Endothelial cell of umbilical vein (primary cell): Measurements from ENCODE around the gene WNT11. TPM values are rescaled to one million over a fixed set of nuclear protein-coding genes. Genes with fewer than 3 reads are reported as not detected.

ENCODE experiments used
- BruUV-seq: library from RNA; stranded (reverse); fragments of 400-500 nt; replicated peaks from 2 replicates; lab custom pipeline; 2021; lab: Mats Ljungman, UMichigan
- CTCF ChIA-PET: fragments of 300-600, 350-600 bp; sonication (Branson Sonifier 250); formaldehyde crosslinking; loops from one replicate; lab custom pipeline; 2021; ENCODE audit warnings: antibody characterized with exemption, inconsistent platforms; lab: Charles Lee
- POLR2A ChIA-PET: fragments of 300-600, 350-600 bp; sonication (Branson Sonifier 250); formaldehyde crosslinking; loops from one replicate; lab custom pipeline; 2021; ENCODE audit warnings: antibody characterized with exemption, inconsistent platforms; lab: Charles Lee
- DNase-seq: peaks from one replicate; pipeline ENCODE4 v3.0.0-alpha.2; 2011; ENCODE audit warnings: low read depth, low spot score
- FAIRE-seq: peaks from 2 replicates; lab custom pipeline; 2011; peaks lifted over from hg19 to GRCh38; lab: Jason Lieb, UNC
- H2AFZ ChIP-seq: 2 replicates; pipeline ENCODE4 v1.6.0; 2012; ENCODE audit warnings: low read depth, low read length, control low read depth, inconsistent platforms
- H3K27ac ChIP-seq: 2 replicates; pipeline ENCODE4 v1.5.1; 2011; ENCODE audit warnings: low read depth, mild to moderate bottlenecking, control low read depth, low read length, moderate library complexity; ENCODE audit not compliant: insufficient read depth
- H3K27me3 ChIP-seq, 2 experiments: 2 replicates each; pipeline versions ENCODE4 v1.6.0 to v1.6.1; 2011; ENCODE audit warnings: low read length in 2 of 2, mixed read lengths in 1 of 2; ENCODE audit not compliant: control insufficient read depth in 2 of 2, insufficient read depth in 2 of 2
- H3K36me3 ChIP-seq, 2 experiments: 2 replicates in 1 of 2; 3 replicates in 1 of 2; pipeline ENCODE4 v1.5.1; 2011; ENCODE audit warnings: low read length in 2 of 2, mild to moderate bottlenecking in 1 of 2, moderate library complexity in 1 of 2; ENCODE audit not compliant: control insufficient read depth in 2 of 2, insufficient read depth in 2 of 2; ENCODE audit errors: extremely low read depth in 1 of 2
- H3K4me1 ChIP-seq: 3 replicates; pipeline ENCODE4 v1.5.1; 2011; ENCODE audit warnings: mild to moderate bottlenecking, low read length; ENCODE audit not compliant: control insufficient read depth, insufficient read depth; ENCODE audit errors: extremely low read depth
- H3K4me2 ChIP-seq: 2 replicates; pipeline ENCODE4 v1.6.1; 2011; ENCODE audit warnings: low read length, control low read depth, mixed read lengths; ENCODE audit not compliant: insufficient read depth
- H3K4me3 ChIP-seq, 3 experiments: fragments of 200-600 bp in 1 of 3; sonication (generic), shearing (Covaris generic) in 1 of 3; replicated peaks in 1 of 3; 2 replicates each; pipeline ENCODE4 v1.5.1; 2011 to 2016; ENCODE audit warnings: control low read depth in 3 of 3, low read length in 3 of 3, mild to moderate bottlenecking in 2 of 3, inconsistent platforms in 1 of 3, low read depth in 1 of 3, moderate library complexity in 1 of 3; ENCODE audit not compliant: insufficient read depth in 1 of 3
- H3K79me2 ChIP-seq: 2 replicates; pipeline ENCODE4 v1.6.0; 2012; ENCODE audit warnings: low read length, inconsistent platforms; ENCODE audit not compliant: control insufficient read depth, insufficient read depth
- H3K9ac ChIP-seq: replicated peaks from 2 replicates; pipeline ENCODE3; 2011; ENCODE audit warnings: low read length, control low read depth; ENCODE audit not compliant: insufficient read depth; ENCODE audit errors: extremely low read depth
- H3K9me1 ChIP-seq: replicated peaks from 3 replicates; pipeline ENCODE4 v1.6.0; 2011; ENCODE audit warnings: mild to moderate bottlenecking, low read length; ENCODE audit not compliant: control insufficient read depth, insufficient read depth; ENCODE audit errors: extremely low read depth
- H3K9me3 ChIP-seq: replicated peaks from 2 replicates; pipeline ENCODE4 v1.5.1; 2012; ENCODE audit warnings: low read length, inconsistent platforms; ENCODE audit not compliant: control insufficient read depth, insufficient read depth
- H4K20me1 ChIP-seq: replicated peaks from 2 replicates; pipeline ENCODE3; 2011; ENCODE audit warnings: mild to moderate bottlenecking, low read length; ENCODE audit not compliant: control insufficient read depth, insufficient read depth; ENCODE audit errors: extremely low read depth
- EZH2 ChIP-seq: IDR thresholded peaks from 2 replicates; pipeline ENCODE4 v1.6.1; 2012; ENCODE audit warnings: borderline replicate concordance, low read depth, mild to moderate bottlenecking, moderate library complexity, low read length, inconsistent platforms; ENCODE audit not compliant: severe bottlenecking
- FOS ChIP-seq: IDR thresholded peaks from 2 replicates; pipeline ENCODE4 v1.6.1; 2011; ENCODE audit warnings: mild to moderate bottlenecking, low read length, moderate library complexity, borderline replicate concordance; ENCODE audit not compliant: insufficient read depth
- GATA2 ChIP-seq: IDR thresholded peaks from 2 replicates; pipeline ENCODE4 v1.7.0; 2011; ENCODE audit warnings: low read depth, mild to moderate bottlenecking, moderate library complexity, mixed read lengths, low read length; ENCODE audit not compliant: insufficient read length, insufficient read depth
- JUN ChIP-seq: IDR thresholded peaks from 2 replicates; pipeline ENCODE4 v1.6.1; 2011; ENCODE audit warnings: borderline replicate concordance, low read depth; ENCODE audit not compliant: insufficient read length, insufficient read depth
- MYC ChIP-seq: IDR thresholded peaks from one replicate; pipeline ENCODE4 v1.6.1; 2011; ENCODE audit warnings: mild to moderate bottlenecking, low read depth, low read length
- POLR2A ChIP-seq: IDR thresholded peaks from 2 replicates; pipeline ENCODE4 v1.6.1; 2012; ENCODE audit warnings: low read depth, mild to moderate bottlenecking, control low read depth, low read length
- POLR2AphosphoS5 ChIP-seq: IDR thresholded peaks from 2 replicates; pipeline ENCODE4 v1.6.1; 2012; ENCODE audit warnings: low read depth, mild to moderate bottlenecking, control low read depth, low read length, moderate library complexity; ENCODE audit not compliant: insufficient read depth
- dilution Hi-C: fragments of 300-500 bp; cut with MboI; formaldehyde crosslinking; loops from one replicate; pipeline ENCODE4 v1.15.0; 2019; ENCODE audit warnings: low sequenced_read_pairs; ENCODE audit not compliant: extremely low pct_ligation_motif_present
- intact Hi-C: fragments of 100-400 bp; cut with micrococcal nuclease; formaldehyde crosslinking; loops from one replicate; pipeline ENCODE4 v1.10.0; 2022
- polyA plus RNA-seq, 4 experiments: library from polyadenylated mRNA; depleted of rRNA in 3 of 4; stranded (reverse) in 3 of 4; unstranded in 1 of 4; fragments of >200 nt; gene quantifications; 2 replicates each; pipeline versions ENCODE4 v1.2.1 to v1.2.3, GENCODE V29; 2011 to 2012; ENCODE audit warnings: missing spikeins in 1 of 4
- total RNA-seq: library from RNA; stranded (reverse); gene quantifications from 2 replicates; pipeline ENCODE4 v1.2.3, GENCODE V29; 2021
- TF ChIP-seq, protein P1 (sequence below), 2 donors: IDR thresholded peaks; 1 replicate in 1 of 2; 2 replicates in 1 of 2; pipeline ENCODE4 v1.5.1; 2011; ENCODE audit warnings: low read length in 2 of 2, mild to moderate bottlenecking in 2 of 2, moderate library complexity in 2 of 2, control low read depth in 1 of 2, inconsistent platforms in 1 of 2, low read depth in 1 of 2; ENCODE audit not compliant: insufficient read depth in 1 of 2; ENCODE audit errors: extremely low read depth in 1 of 2
- TF ChIP-seq, protein P2 (sequence below): IDR thresholded peaks from 2 replicates; pipeline ENCODE4 v1.6.1; 2011; ENCODE audit not compliant: insufficient read depth, insufficient read length

The WNT11 gene
- total and polyA plus RNA-seq, 2 donors (not counting 3 experiments of a cell fraction or from before 2014, with no cell fraction given): not detected

GRCh38 chr11:76234416-76235232, 28.3 kb upstream of the WNT11 start:
- no peaks in the 10 kb centered on the region for H3K79me2 ChIP-seq
- TSS peak; percentile 85 for BruUV-seq
- peaks cover 8% of the 10 kb centered on the region for H3K4me1 ChIP-seq
- FAIRE-seq: no peak
- dilution Hi-C loops: no loop called here
- H3K9me1 ChIP-seq: no peaks in the 10 kb centered on the region
- H3K27me3 ChIP-seq: no peaks in the 10 kb centered on the region
- no peaks in the 10 kb centered on the region for H3K36me3 ChIP-seq
- H3K9me3 ChIP-seq: no peaks in the 10 kb centered on the region
- H3K27ac ChIP-seq: peak overlapping the region; percentile 63
- H3K4me3 ChIP-seq: peak overlapping the region; percentile 11 to 84 (median 76)
- H3K9ac ChIP-seq: peak overlapping the region; percentile 65
- peak; percentile 9 for DNase-seq
- intact Hi-C loops: loop anchor here (1.0 to 5.0 kb wide), 4 partner anchors 24 to 448 kb away; partner anchors contain the start of genes GVQW3 and THAP12
- POLR2A ChIA-PET: interaction anchor here (0.6 kb wide), 1 partner anchor 32 kb away, joined by 3 read pairs; no protein-coding TSS in a partner anchor
- H4K20me1 ChIP-seq: no peaks in the 10 kb centered on the region
- H2AFZ ChIP-seq: peak overlapping the region; percentile 78
- CTCF ChIA-PET: interaction anchor here (1.1 to 6.5 kb wide), 5 partner anchors 9 to 84 kb away, joined by 3 to 61 read pairs (median 5); no protein-coding TSS in a partner anchor
- TF ChIP-seq, protein P1, sequence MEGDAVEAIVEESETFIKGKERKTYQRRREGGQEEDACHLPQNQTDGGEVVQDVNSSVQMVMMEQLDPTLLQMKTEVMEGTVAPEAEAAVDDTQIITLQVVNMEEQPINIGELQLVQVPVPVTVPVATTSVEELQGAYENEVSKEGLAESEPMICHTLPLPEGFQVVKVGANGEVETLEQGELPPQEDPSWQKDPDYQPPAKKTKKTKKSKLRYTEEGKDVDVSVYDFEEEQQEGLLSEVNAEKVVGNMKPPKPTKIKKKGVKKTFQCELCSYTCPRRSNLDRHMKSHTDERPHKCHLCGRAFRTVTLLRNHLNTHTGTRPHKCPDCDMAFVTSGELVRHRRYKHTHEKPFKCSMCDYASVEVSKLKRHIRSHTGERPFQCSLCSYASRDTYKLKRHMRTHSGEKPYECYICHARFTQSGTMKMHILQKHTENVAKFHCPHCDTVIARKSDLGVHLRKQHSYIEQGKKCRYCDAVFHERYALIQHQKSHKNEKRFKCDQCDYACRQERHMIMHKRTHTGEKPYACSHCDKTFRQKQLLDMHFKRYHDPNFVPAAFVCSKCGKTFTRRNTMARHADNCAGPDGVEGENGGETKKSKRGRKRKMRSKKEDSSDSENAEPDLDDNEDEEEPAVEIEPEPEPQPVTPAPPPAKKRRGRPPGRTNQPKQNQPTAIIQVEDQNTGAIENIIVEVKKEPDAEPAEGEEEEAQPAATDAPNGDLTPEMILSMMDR (IDR thresholded peaks at IDR 0.05; ENCODE audit: extremely low read depth in 1 of 2, insufficient read depth in 1 of 2, low read depth in 1 of 2, low read length in 2 of 2): no peak
- TF ChIP-seq POLR2A: peak; percentile 26
- peak overlapping the region; percentile 59 for H3K4me2 ChIP-seq

- FAIRE-seq (no peak), DNase-seq (no peak)
- TF ChIP-seq EZH2 (no peak), JUN (no peak), POLR2A (no peak), MYC (no peak), FOS (no peak), POLR2AphosphoS5 (no peak), GATA2 (no peak)
- TF ChIP-seq, protein P1 (IDR thresholded peaks at IDR 0.05; ENCODE audit: extremely low read depth in 1 of 2, insufficient read depth in 1 of 2, low read depth in 1 of 2, low read length in 2 of 2): no peak
- TF ChIP-seq, protein P2, sequence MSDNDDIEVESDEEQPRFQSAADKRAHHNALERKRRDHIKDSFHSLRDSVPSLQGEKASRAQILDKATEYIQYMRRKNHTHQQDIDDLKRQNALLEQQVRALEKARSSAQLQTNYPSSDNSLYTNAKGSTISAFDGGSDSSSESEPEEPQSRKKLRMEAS: no peak
- Histone ChIP-seq H3K79me2 (no peaks in the 10 kb centered on the region), H3K36me3 (no peaks in the 10 kb centered on the region), H3K27me3 (no peaks in the 10 kb centered on the region), H3K9ac (no peak overlapping the region), H3K4me1 (peaks cover 8% of the 10 kb centered on the region), H3K9me3 (no peaks in the 10 kb centered on the region), H2AFZ (peak overlapping the region; percentile 78), H3K4me2 (no peak overlapping the region), H3K27ac (no peak overlapping the region), H3K9me1 (no peaks in the 10 kb centered on the region), H4K20me1 (no peaks in the 10 kb centered on the region), H3K4me3 (no peak overlapping the region)
- BruUV-seq: no TSS peak
- CTCF ChIA-PET: interaction anchor here (1.1 to 6.5 kb wide), 5 partner anchors 8 to 85 kb away, joined by 3 to 61 read pairs (median 5); no protein-coding TSS in a partner anchor
- dilution Hi-C loops (no loop called here), intact Hi-C loops (no loop called here)
- POLR2A ChIA-PET: no interaction called here
These were observed 27.7 kb upstream of the WNT11 start for GRCh38 chr11:76234021-76234415.
